ENCODE measurements around the gene MEIS1.

Gene MEIS1

DNA sequence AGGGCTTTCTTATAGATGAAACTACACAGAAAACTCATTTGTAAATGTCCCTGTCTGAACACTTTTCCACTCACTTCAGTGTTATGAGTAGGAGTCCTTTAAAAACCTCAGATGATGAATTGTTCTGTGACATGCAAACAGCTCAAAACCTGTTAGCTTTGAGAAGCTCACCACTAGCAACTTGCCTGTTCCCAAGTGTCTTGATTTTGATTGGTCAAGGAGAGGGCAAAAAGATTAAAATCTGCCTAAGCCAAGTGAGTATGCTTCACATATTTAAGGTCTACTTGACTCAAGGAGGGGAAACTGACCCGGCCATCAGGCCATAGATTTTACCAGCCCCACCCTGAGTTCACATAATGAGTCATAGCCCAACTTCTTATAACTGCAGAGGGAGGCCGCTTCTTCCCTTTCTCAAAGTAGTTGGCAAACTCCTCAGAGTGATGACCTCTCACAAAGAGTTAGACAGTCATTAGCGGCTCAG lies 45.2 kb upstream of the MEIS1 start:
- Histone ChIP-seq H3K36me3 (ENCODE audit: control insufficient read depth in 2 of 2, insufficient read depth in 1 of 2, low read length in 2 of 2) (no peaks in the 10 kb centered on the region), H3K4me1 (ENCODE audit: control insufficient read depth, insufficient read depth, low read length) (peaks cover 15% of the 10 kb centered on the region), H3K9me3 (ENCODE audit: control insufficient read depth, insufficient read depth, low read depth, low read length) (no peaks in the 10 kb centered on the region), H3K4me3 (ENCODE audit: low read depth, low read length) (no peak overlapping the region), H3K27ac (ENCODE audit: extremely low read depth, low read depth, low read length) (peak overlapping the region; percentile 54)
- ChIA-PET POLR2A (no interaction called here), CTCF (no interaction called here)
- TF ChIP-seq ZNF169 (tag by site-specific recombination; IDR thresholded peaks at IDR 0.05) (no peak), ZBTB21 (tag by site-specific recombination; IDR thresholded peaks at IDR 0.05) (no peak), OVOL3 (tag by site-specific recombination; IDR thresholded peaks at IDR 0.05) (no peak), ZNF335 (tag by site-specific recombination; conservative IDR thresholded peaks at IDR 0.05) (peak; percentile 57), TRIM28 (IDR thresholded peaks at IDR 0.05; ENCODE audit: borderline replicate concordance, low read length) (peak; percentile 31), SP7 (tag by site-specific recombination; IDR thresholded peaks at IDR 0.05) (peak; percentile 24; the same call in 1 of the 2 replicates), ZNF777 (tag by site-specific recombination; IDR thresholded peaks at IDR 0.05; ENCODE audit: borderline replicate concordance) (no peak), ZNF366 (tag by site-specific recombination; conservative IDR thresholded peaks at IDR 0.05) (no peak), ZNF354C (tag by site-specific recombination; IDR thresholded peaks at IDR 0.05; ENCODE audit: borderline replicate concordance, low read depth) (no peak), ZNF514 (tag by site-specific recombination; IDR thresholded peaks at IDR 0.05) (no peak), ZIC2 (tag by site-specific recombination; IDR thresholded peaks at IDR 0.05) (no peak), SP2 (tag by site-specific recombination; IDR thresholded peaks at IDR 0.05) (no peak), ZNF19 (tag by site-specific recombination; IDR thresholded peaks at IDR 0.05; ENCODE audit: low read depth) (no peak), ZNF571 (tag by site-specific recombination; IDR thresholded peaks at IDR 0.05) (no peak), ZNF747 (tag by site-specific recombination; IDR thresholded peaks at IDR 0.05) (no peak), ZNF585B (tag by site-specific recombination; IDR thresholded peaks at IDR 0.05) (no peak), TCF7L2 (IDR thresholded peaks at IDR 0.05; ENCODE audit: borderline replicate concordance, low read depth, low read length) (0 out of 2 replicates have a peak, but pooled peaks have one; percentile 22), GLIS1 (tag by site-specific recombination; IDR thresholded peaks at IDR 0.05) (0 out of 2 replicates have a peak, but pooled peaks have one; percentile 14), HOXA7 (CRISPR knock-in tag; IDR thresholded peaks at IDR 0.05; ENCODE audit: borderline replicate concordance) (no peak), REST (tag by site-specific recombination; IDR thresholded peaks at IDR 0.05) (no peak), FEZF1 (tag by site-specific recombination; IDR thresholded peaks at IDR 0.05) (no peak)
- TF ChIP-seq, protein P1, sequence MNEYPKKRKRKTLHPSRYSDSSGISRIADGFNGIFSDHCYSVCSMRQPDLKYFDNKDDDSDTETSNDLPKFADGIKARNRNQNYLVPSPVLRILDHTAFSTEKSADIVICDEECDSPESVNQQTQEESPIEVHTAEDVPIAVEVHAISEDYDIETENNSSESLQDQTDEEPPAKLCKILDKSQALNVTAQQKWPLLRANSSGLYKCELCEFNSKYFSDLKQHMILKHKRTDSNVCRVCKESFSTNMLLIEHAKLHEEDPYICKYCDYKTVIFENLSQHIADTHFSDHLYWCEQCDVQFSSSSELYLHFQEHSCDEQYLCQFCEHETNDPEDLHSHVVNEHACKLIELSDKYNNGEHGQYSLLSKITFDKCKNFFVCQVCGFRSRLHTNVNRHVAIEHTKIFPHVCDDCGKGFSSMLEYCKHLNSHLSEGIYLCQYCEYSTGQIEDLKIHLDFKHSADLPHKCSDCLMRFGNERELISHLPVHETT (tag by site-specific recombination; IDR thresholded peaks at IDR 0.05) = no peak
- TF ChIP-seq, protein P2, sequence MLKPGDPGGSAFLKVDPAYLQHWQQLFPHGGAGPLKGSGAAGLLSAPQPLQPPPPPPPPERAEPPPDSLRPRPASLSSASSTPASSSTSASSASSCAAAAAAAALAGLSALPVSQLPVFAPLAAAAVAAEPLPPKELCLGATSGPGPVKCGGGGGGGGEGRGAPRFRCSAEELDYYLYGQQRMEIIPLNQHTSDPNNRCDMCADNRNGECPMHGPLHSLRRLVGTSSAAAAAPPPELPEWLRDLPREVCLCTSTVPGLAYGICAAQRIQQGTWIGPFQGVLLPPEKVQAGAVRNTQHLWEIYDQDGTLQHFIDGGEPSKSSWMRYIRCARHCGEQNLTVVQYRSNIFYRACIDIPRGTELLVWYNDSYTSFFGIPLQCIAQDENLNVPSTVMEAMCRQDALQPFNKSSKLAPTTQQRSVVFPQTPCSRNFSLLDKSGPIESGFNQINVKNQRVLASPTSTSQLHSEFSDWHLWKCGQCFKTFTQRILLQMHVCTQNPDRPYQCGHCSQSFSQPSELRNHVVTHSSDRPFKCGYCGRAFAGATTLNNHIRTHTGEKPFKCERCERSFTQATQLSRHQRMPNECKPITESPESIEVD (tag by site-specific recombination; IDR thresholded peaks at IDR 0.05) = peak; percentile 96
- TF ChIP-seq, protein P3, sequence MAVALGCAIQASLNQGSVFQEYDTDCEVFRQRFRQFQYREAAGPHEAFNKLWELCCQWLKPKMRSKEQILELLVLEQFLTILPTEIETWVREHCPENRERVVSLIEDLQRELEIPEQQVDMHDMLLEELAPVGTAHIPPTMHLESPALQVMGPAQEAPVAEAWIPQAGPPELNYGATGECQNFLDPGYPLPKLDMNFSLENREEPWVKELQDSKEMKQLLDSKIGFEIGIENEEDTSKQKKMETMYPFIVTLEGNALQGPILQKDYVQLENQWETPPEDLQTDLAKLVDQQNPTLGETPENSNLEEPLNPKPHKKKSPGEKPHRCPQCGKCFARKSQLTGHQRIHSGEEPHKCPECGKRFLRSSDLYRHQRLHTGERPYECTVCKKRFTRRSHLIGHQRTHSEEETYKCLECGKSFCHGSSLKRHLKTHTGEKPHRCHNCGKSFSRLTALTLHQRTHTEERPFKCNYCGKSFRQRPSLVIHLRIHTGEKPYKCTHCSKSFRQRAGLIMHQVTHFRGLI (tag by site-specific recombination; IDR thresholded peaks at IDR 0.05) = 0 out of 2 replicates have a peak, but pooled peaks have one; percentile 29
- TF ChIP-seq, protein P4, sequence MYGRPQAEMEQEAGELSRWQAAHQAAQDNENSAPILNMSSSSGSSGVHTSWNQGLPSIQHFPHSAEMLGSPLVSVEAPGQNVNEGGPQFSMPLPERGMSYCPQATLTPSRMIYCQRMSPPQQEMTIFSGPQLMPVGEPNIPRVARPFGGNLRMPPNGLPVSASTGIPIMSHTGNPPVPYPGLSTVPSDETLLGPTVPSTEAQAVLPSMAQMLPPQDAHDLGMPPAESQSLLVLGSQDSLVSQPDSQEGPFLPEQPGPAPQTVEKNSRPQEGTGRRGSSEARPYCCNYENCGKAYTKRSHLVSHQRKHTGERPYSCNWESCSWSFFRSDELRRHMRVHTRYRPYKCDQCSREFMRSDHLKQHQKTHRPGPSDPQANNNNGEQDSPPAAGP (tag by site-specific recombination; IDR thresholded peaks at IDR 0.05) = 0 out of 2 replicates have a peak, but pooled peaks have one; percentile 36
- TF ChIP-seq, protein P5, sequence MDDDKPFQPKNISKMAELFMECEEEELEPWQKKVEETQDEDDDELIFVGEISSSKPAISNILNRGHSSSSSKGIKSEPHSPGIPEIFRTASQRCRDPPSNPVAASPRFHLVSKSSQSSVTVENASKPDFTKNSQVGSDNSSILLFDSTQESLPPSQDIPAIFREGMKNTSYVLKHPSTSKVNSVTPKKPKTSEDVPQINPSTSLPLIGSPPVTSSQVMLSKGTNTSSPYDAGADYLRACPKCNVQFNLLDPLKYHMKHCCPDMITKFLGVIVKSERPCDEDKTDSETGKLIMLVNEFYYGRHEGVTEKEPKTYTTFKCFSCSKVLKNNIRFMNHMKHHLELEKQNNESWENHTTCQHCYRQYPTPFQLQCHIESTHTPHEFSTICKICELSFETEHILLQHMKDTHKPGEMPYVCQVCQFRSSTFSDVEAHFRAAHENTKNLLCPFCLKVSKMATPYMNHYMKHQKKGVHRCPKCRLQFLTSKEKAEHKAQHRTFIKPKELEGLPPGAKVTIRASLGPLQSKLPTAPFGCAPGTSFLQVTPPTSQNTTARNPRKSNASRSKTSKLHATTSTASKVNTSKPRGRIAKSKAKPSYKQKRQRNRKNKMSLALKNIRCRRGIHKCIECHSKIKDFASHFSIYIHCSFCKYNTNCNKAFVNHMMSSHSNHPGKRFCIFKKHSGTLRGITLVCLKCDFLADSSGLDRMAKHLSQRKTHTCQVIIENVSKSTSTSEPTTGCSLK (tag by site-specific recombination; IDR thresholded peaks at IDR 0.05) = no peak
- TF ChIP-seq, protein P6, sequence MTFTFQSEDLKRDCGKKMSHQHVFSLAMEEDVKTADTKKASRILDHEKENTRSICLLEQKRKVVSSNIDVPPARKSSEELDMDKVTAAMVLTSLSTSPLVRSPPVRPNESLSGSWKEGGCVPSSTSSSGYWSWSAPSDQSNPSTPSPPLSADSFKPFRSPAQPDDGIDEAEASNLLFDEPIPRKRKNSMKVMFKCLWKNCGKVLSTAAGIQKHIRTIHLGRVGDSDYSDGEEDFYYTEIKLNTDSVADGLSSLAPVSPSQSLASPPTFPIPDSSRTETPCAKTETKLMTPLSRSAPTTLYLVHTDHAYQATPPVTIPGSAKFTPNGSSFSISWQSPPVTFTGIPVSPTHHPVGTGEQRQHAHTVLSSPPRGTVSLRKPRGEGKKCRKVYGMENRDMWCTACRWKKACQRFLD (tag by site-specific recombination; IDR thresholded peaks at IDR 0.05) = no peak

Measured in HEK293 (cell line).